D721Med (cell line): ENCODE data around the gene ATP5ME.
"Not testable (repeated sequence)": the region's sequence is repeated elsewhere in the genome, so short reads cannot be mapped to it uniquely, and the experiment has no call there.

Experiments used
- DNase-seq: peaks from one replicate; pipeline ENCODE4 v3.0.0; 2011; ENCODE audit warnings: low spot score; ENCODE audit not compliant: insufficient read length
- FAIRE-seq: peaks from 2 replicates; lab custom pipeline; 2011; peaks lifted over from hg19 to GRCh38; lab: Jason Lieb, UNC
- CTCF ChIP-seq: IDR thresholded peaks from 2 replicates; pipeline ENCODE4 v1.5.1; 2012; ENCODE audit warnings: mild to moderate bottlenecking, control low read depth; ENCODE audit not compliant: insufficient read depth; ENCODE audit errors: missing control alignments

Gene ATP5ME

DNA sequence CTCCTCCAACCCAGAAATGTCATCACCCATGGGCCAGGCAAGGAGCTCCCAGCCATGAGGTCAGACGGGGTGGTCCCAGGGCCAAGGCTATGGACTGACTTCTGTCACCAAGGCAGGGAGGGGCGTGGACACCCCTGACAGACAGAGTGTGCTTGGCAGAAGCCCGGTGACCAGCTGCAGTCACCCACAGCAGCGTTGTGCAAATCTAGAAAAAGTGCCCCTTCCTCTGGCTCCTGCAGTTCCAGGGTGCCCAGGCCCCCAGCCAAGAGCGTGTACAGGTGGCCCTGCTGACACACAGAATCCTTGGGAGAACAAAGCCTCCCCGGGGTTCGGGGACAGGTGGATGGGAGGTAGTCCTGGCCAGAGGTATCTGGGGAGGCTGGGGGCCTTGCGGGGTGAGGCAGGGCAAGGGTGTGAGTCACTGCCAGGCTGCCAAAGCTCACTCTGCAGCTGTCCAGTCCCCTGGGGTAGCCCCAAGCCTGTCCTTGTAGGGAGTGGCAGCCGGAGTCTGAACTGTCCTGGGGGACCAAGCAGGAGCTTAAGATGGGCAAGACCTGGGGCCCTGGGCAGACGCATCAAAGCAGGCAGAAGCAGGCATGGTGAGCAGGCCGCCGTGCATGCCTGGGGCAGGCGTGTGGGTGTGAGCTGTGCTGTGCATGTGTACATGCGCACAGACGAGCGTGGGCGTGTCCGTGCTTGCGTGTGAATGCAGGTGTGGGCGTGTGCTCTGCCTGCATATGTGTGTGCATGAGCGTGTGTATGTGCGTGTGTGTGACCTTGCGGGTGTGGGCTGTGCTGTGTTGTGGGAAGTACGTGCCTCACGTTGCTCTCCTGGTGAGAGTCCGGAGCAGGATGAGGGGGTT, 3.6 kb upstream of the ATP5ME start:
- DNase-seq (no peak), FAIRE-seq (no peak)
- TF ChIP-seq CTCF, result no peak

GRCh38 chr4:676871-677235, 2.8 kb upstream of the ATP5ME start:
- no peak for FAIRE-seq
- no peak for DNase-seq
- no peak for TF ChIP-seq CTCF

DNA sequence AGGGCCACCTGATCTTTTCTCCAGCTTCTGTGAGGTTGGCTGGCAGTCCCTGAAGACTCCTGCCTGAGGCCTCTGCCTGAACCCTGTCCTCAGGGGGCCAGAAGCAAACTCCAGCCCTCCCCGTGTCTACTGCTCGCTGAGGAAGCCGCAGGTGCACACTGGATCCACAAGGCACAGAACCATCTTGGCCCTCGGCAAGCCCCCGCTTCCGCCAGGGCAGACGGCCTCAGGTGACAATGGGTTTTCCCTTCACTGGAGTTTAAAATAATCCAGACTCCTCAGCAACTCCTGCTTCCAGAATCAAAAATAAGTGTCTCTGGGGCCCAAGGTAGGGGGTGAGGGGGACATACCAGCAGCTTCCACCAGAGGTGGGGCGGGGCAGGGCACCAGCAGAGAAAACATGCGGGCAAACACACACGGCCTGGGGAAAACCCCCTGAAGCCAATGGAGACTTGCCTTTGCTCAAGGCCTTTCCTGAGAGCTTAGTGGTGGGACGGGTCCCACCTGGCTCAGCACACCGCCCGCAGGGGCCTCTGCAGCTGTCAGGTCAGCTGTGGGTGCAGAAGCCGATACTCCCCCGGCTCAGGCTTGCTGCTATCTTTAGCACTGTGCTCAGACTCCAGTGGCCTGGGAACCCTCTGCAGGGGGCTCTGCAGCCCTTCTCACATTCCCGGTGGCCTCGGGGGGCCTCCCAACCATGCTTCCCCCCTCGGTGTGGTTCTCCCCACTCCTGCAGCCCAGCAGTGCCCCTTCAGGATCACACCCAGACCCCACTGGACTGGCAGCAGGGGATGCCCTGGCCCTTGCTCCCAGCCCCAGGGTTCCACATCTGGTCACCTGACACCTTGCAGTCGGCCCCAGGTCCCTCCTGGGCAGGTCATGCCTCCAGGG, 2.1 kb upstream of the ATP5ME start:
- DNase-seq, result no peak
- no peak for TF ChIP-seq CTCF
- no peak for FAIRE-seq

DNA sequence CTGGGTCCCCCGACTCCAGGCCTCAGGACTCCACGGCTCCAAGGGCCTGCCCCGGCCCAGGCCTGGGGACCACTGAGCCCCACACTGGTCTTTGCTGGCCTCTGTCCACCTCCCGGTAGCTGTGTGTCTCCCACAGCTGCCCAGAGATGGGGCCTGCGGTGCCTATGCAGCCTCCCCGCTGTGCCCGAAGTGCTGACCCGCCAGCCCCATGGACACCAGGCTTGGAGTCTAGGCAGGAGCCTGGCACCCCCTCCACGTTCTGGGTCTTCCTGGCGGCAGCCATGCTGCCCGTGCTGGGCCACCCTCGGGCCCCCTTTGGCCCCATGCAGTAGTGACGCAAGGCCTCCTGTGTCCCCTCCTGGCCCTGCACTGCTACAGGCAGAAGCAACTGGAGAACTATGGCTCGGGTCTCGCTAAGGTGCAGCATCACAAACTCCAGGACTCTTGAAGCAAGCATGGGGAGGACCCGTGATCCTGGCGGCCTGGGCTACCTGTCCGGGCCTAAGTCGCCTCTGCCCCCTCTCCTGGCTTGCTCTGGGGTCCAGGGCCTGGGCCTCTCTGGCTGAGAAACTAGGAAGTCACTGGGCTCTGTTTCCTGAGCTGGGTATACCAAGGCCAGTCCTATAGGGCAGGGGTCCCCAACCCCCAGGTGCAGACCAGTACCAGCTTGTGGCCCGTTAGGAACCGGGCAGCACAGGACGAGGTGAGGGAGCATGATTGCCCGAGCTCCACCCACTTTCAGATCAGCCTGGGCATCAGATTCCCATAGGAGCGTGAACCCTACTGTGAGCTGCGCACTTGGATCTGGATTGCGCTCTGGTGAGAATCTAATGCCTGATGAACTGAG, 1.2 kb upstream of the ATP5ME start:
- FAIRE-seq, result no peak
- no peak for DNase-seq
- no peak for TF ChIP-seq CTCF

- DNase-seq (no peak), FAIRE-seq (no peak)
- TF ChIP-seq CTCF, result no peak
Measured at GRCh38 chr4:673349-674091, 556 bp downstream of the ATP5ME start.

- no peak for TF ChIP-seq CTCF
- no peak for FAIRE-seq
- DNase-seq, result no peak
Measured at GRCh38 chr4:671769-672168, 2.3 kb downstream of the ATP5ME start.

DNA sequence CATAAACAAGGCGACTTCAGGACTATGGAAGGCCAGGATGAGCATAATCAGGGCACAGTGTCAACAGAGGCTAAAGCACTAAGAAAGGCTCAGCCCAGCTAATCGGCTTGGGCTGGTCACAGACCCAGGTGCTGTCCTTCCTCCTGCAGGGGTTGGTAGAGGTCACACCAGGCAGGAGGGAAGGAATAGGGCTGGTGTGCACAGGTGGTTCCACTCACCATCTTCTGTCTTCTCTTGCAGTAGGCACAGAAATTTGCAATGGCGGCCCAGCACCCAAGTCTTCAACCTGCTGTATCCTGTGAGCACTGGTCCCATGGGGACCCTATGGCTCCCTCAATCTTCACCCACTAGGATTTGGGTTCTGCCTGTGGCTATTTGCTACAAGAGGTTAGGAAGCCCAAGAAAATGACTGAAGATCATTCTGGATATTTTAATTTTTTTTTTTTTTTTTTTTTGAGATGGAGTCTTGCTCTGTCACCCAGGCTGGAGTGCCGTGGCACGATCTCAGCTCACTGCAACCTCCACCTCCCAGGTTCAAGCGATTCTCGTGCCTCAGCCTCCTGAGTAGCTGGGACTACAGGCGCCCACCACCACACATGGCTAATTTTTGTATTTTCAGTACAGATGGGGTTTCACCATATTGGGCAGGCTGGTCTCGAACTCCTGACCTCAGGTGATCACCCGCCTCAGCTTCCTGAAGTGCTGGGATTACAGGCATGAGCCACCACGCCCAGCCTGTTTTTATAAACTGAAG, 4.1 kb downstream of the ATP5ME start:
- FAIRE-seq, result not testable (repeated sequence)
- peak; percentile 60 for DNase-seq

DNA sequence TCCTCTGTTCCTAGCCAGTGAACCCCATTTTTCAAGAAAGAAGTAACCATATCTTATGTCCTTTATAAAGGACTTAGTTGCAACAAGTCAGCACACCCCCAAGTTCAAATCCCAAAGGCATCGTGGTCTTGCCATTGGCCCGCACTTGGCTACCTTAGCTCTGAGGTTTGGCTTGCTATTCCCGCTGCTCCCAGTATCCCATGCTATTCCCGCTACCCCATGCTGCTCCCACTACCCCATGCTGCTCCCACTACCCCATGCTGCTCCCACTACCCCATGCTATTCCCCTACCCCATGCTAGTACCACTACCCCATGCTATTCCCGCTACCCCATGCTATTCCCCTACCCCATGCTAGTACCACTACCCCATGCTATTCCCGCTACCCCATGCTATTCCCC, 5.9 kb downstream of the ATP5ME start:
- not testable (repeated sequence) for DNase-seq, FAIRE-seq
